Gastrocnemius medialis (tissue), 4 donors: ENCODE results near the gene FCHSD2.

ENCODE experiments used
- POLR2A ChIP-seq, 2 donors: fragments of 450-650 bp; IDR thresholded peaks; one replicate each; pipeline ENCODE4 v1.6.1; 2017; ENCODE audit warnings: antibody characterized with exemption in 2 of 2, mild to moderate bottlenecking in 2 of 2, moderate library complexity in 2 of 2
- TF ChIP-seq, protein P1 (sequence below), 5 experiments: fragments of 450-650 bp in 3 of 5; fragments of 200-600 bp in 2 of 5; sonication (generic) in 2 of 5; IDR thresholded peaks in 4 of 5; conservative IDR thresholded peaks in 1 of 5; 1 replicate in 4 of 5; 2 replicates in 1 of 5; pipeline ENCODE4 v1.5.1; 2016 to 2019; ENCODE audit warnings: antibody characterized with exemption in 5 of 5, mild to moderate bottlenecking in 3 of 5, moderate library complexity in 3 of 5

DNA sequence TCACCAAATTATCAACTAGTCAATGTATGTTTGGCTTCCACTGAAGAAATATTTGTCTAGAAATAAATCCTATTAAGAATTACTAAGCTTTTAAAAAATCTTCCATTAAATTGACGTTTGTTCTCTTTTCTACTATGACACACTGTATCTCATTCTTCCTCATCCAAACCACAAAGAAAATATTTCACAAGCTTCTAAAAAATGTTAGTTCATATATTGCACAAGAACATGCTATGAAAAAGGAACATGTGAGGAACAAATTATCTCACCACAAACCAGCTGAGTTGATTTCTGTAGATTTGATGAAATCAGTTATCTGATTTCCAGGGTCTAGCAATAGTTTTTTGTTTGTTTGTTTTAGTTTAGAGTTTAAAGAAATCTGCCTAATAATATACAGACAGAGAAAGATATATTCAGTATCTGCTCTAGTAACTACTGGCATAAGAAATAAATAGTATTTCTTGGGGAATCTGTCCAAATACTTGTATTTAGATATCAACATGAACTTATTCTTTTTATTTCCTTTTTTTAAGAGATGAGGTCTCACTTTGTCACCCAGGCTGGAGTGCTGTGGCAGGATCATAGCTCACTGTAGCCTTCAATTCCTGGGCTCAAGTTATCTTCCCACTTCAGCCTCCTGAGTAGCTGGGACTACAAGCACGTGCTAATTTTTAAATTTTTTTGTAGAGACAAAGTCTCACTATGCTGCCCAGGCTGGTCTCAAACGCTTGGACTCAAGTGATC, 166.2 kb downstream of the FCHSD2 start:
- TF ChIP-seq, protein P1, sequence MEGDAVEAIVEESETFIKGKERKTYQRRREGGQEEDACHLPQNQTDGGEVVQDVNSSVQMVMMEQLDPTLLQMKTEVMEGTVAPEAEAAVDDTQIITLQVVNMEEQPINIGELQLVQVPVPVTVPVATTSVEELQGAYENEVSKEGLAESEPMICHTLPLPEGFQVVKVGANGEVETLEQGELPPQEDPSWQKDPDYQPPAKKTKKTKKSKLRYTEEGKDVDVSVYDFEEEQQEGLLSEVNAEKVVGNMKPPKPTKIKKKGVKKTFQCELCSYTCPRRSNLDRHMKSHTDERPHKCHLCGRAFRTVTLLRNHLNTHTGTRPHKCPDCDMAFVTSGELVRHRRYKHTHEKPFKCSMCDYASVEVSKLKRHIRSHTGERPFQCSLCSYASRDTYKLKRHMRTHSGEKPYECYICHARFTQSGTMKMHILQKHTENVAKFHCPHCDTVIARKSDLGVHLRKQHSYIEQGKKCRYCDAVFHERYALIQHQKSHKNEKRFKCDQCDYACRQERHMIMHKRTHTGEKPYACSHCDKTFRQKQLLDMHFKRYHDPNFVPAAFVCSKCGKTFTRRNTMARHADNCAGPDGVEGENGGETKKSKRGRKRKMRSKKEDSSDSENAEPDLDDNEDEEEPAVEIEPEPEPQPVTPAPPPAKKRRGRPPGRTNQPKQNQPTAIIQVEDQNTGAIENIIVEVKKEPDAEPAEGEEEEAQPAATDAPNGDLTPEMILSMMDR (IDR thresholded peaks at IDR 0.05 in 4 of 5, conservative IDR thresholded peaks at IDR 0.05 in 1 of 5): no peak
- TF ChIP-seq POLR2A (IDR thresholded peaks at IDR 0.05): no peak
